Vagina (tissue), 2 donors: ENCODE measurements around the gene TAS1R3.

Source experiments
- POLR2A ChIP-seq, 2 donors: fragments of 450-650 bp; IDR thresholded peaks; one replicate each; pipeline ENCODE4 v1.6.1; 2017; ENCODE audit warnings: antibody characterized with exemption in 2 of 2, mild to moderate bottlenecking in 2 of 2, moderate library complexity in 2 of 2
- TF ChIP-seq, protein P1 (sequence below), 3 experiments: fragments of 450-650 bp in 2 of 3; fragments of 200-600 bp in 1 of 3; sonication (generic) in 1 of 3; IDR thresholded peaks; one replicate each; pipeline ENCODE4 v1.5.1; 2017 to 2019; ENCODE audit warnings: antibody characterized with exemption in 3 of 3, mild to moderate bottlenecking in 2 of 3, moderate library complexity in 2 of 3

- TF ChIP-seq POLR2A (IDR thresholded peaks at IDR 0.05): no peak
- TF ChIP-seq, protein P1, sequence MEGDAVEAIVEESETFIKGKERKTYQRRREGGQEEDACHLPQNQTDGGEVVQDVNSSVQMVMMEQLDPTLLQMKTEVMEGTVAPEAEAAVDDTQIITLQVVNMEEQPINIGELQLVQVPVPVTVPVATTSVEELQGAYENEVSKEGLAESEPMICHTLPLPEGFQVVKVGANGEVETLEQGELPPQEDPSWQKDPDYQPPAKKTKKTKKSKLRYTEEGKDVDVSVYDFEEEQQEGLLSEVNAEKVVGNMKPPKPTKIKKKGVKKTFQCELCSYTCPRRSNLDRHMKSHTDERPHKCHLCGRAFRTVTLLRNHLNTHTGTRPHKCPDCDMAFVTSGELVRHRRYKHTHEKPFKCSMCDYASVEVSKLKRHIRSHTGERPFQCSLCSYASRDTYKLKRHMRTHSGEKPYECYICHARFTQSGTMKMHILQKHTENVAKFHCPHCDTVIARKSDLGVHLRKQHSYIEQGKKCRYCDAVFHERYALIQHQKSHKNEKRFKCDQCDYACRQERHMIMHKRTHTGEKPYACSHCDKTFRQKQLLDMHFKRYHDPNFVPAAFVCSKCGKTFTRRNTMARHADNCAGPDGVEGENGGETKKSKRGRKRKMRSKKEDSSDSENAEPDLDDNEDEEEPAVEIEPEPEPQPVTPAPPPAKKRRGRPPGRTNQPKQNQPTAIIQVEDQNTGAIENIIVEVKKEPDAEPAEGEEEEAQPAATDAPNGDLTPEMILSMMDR (IDR thresholded peaks at IDR 0.05): no peak
Observed at GRCh38 chr1:1310109-1310385, 21.0 kb upstream of the TAS1R3 start.
